ENCODE data around the gene LATS2. TPM values are rescaled to one million over a fixed set of nuclear protein-coding genes. Genes with fewer than 3 reads are reported as not detected.

The LATS2 gene
- total RNA-seq, 2 experiments from 2014 or later = 2.3 to 2.4 TPM

GRCh38 chr13:21048901-21049698, 12.3 kb downstream of the LATS2 start:
- DNase-seq = no peak
- Mint-ChIP-seq H3K4me1 (peaks cover 13% of the 10 kb centered on the region), H3K4me3 (no peak overlapping the region), H3K27ac (no peak overlapping the region), H3K9me3 (no peaks in the 10 kb centered on the region), H3K27me3 (peaks cover 8% of the 10 kb centered on the region), H3K36me3 (no peaks in the 10 kb centered on the region)
- no peak for ATAC-seq (ENCODE audit: low read depth)
- POLR2A ChIA-PET = no interaction called here

GRCh38 chr13:21047591-21048282, 13.6 kb downstream of the LATS2 start:
- Mint-ChIP-seq H3K4me3 (no peak overlapping the region), H3K9me3 (no peaks in the 10 kb centered on the region), H3K4me1 (peaks cover 7% of the 10 kb centered on the region), H3K27me3 (peaks cover 3% of the 10 kb centered on the region), H3K27ac (no peak overlapping the region), H3K36me3 (no peaks in the 10 kb centered on the region)
- ATAC-seq (ENCODE audit: low read depth) (no peak), DNase-seq (no peak)
- POLR2A ChIA-PET = no interaction called here

GRCh38 chr13:21047087-21047486, 14.3 kb downstream of the LATS2 start:
- Mint-ChIP-seq H3K27me3 (peaks cover 3% of the 10 kb centered on the region), H3K4me3 (no peak overlapping the region), H3K36me3 (no peaks in the 10 kb centered on the region), H3K9me3 (no peaks in the 10 kb centered on the region), H3K4me1 (peaks cover 7% of the 10 kb centered on the region), H3K27ac (no peak overlapping the region)
- DNase-seq (no peak), ATAC-seq (ENCODE audit: low read depth) (no peak)
- POLR2A ChIA-PET = no interaction called here

- Mint-ChIP-seq H3K9me3 (no peaks in the 10 kb centered on the region), H3K4me3 (no peak overlapping the region), H3K27me3 (no peaks in the 10 kb centered on the region), H3K4me1 (peaks cover 7% of the 10 kb centered on the region), H3K27ac (no peak overlapping the region), H3K36me3 (no peaks in the 10 kb centered on the region)
- DNase-seq (no peak), ATAC-seq (ENCODE audit: low read depth) (no peak)
- POLR2A ChIA-PET = no interaction called here
Measured at GRCh38 chr13:21046203-21046602, 15.2 kb downstream of the LATS2 start.

- DNase-seq = no peak
- Mint-ChIP-seq H3K36me3 (no peaks in the 10 kb centered on the region), H3K27me3 (no peaks in the 10 kb centered on the region), H3K9me3 (no peaks in the 10 kb centered on the region), H3K4me3 (peak overlapping the region; percentile 7), H3K4me1 (peaks cover 8% of the 10 kb centered on the region), H3K27ac (no peak overlapping the region)
- POLR2A ChIA-PET = no interaction called here
- ATAC-seq (ENCODE audit: low read depth) = no peak
Measured at GRCh38 chr13:21045100-21045499, 16.3 kb downstream of the LATS2 start.

- Mint-ChIP-seq H3K27me3 (no peaks in the 10 kb centered on the region), H3K4me1 (peaks cover 15% of the 10 kb centered on the region), H3K4me3 (no peak overlapping the region), H3K36me3 (peaks cover 3% of the 10 kb centered on the region), H3K27ac (no peak overlapping the region), H3K9me3 (no peaks in the 10 kb centered on the region)
- ATAC-seq (ENCODE audit: low read depth) (no peak), DNase-seq (no peak)
- POLR2A ChIA-PET = no interaction called here
Measured at GRCh38 chr13:21043898-21044297, 17.5 kb downstream of the LATS2 start.

- H3K4me1 Mint-ChIP-seq = peaks cover 14% of the 10 kb centered on the region
- DNase-seq (no peak), ATAC-seq (ENCODE audit: low read depth) (no peak)
- peaks cover 3% of the 10 kb centered on the region for H3K36me3 Mint-ChIP-seq
- no peak overlapping the region for H3K27ac Mint-ChIP-seq
- POLR2A ChIA-PET = interaction anchor here (0.6 kb wide), 1 partner anchor 10 kb away, joined by 3 read pairs; no protein-coding TSS in a partner anchor
- no peak overlapping the region for H3K4me3 Mint-ChIP-seq
- H3K27me3 Mint-ChIP-seq = no peaks in the 10 kb centered on the region
- no peaks in the 10 kb centered on the region for H3K9me3 Mint-ChIP-seq
Measured at GRCh38 chr13:21040120-21040826, 21.1 kb downstream of the LATS2 start.

- H3K27me3 Mint-ChIP-seq = no peaks in the 10 kb centered on the region
- DNase-seq (no peak), ATAC-seq (ENCODE audit: low read depth) (no peak)
- no peak overlapping the region for H3K4me3 Mint-ChIP-seq
- H3K4me1 Mint-ChIP-seq = peaks cover 10% of the 10 kb centered on the region
- POLR2A ChIA-PET = no interaction called here
- peak overlapping the region; percentile 59 for H3K27ac Mint-ChIP-seq
- no peaks in the 10 kb centered on the region for H3K9me3 Mint-ChIP-seq
- H3K36me3 Mint-ChIP-seq = peaks cover 3% of the 10 kb centered on the region
Measured at GRCh38 chr13:21039097-21039800, 22.1 kb downstream of the LATS2 start.

GRCh38 chr13:21037656-21038055, 23.7 kb downstream of the LATS2 start:
- peaks cover 10% of the 10 kb centered on the region for H3K4me1 Mint-ChIP-seq
- H3K36me3 Mint-ChIP-seq = peaks cover 3% of the 10 kb centered on the region
- ATAC-seq (ENCODE audit: low read depth) (no peak), DNase-seq (no peak)
- no peaks in the 10 kb centered on the region for H3K27me3 Mint-ChIP-seq
- H3K27ac Mint-ChIP-seq = no peak overlapping the region
- POLR2A ChIA-PET = no interaction called here
- H3K4me3 Mint-ChIP-seq = no peak overlapping the region
- no peaks in the 10 kb centered on the region for H3K9me3 Mint-ChIP-seq

GRCh38 chr13:21035498-21035897, 25.9 kb downstream of the LATS2 start:
- ATAC-seq (ENCODE audit: low read depth) (no peak), DNase-seq (no peak)
- no peaks in the 10 kb centered on the region for H3K27me3 Mint-ChIP-seq
- no peak overlapping the region for H3K27ac Mint-ChIP-seq
- H3K4me3 Mint-ChIP-seq = no peak overlapping the region
- H3K4me1 Mint-ChIP-seq = peaks cover 15% of the 10 kb centered on the region
- POLR2A ChIA-PET = no interaction called here
- no peaks in the 10 kb centered on the region for H3K9me3 Mint-ChIP-seq
- peaks cover 3% of the 10 kb centered on the region for H3K36me3 Mint-ChIP-seq

GRCh38 chr13:21034603-21035191, 26.7 kb downstream of the LATS2 start:
- Mint-ChIP-seq H3K36me3 (peaks cover 3% of the 10 kb centered on the region), H3K27me3 (no peaks in the 10 kb centered on the region), H3K9me3 (no peaks in the 10 kb centered on the region), H3K27ac (no peak overlapping the region), H3K4me3 (no peak overlapping the region), H3K4me1 (peaks cover 13% of the 10 kb centered on the region)
- POLR2A ChIA-PET = no interaction called here
- no peak for ATAC-seq (ENCODE audit: low read depth)
- DNase-seq = no peak

- POLR2A ChIA-PET = no interaction called here
- DNase-seq (no peak), ATAC-seq (ENCODE audit: low read depth) (no peak)
- Mint-ChIP-seq H3K27me3 (no peaks in the 10 kb centered on the region), H3K4me1 (peaks cover 8% of the 10 kb centered on the region), H3K9me3 (peaks cover under 1% of the 10 kb centered on the region), H3K36me3 (no peaks in the 10 kb centered on the region), H3K4me3 (no peak overlapping the region), H3K27ac (no peak overlapping the region)
Measured at GRCh38 chr13:21033856-21034602, 27.4 kb downstream of the LATS2 start.

All from activated naive CD8-positive, alpha-beta T cell treated with anti-CD3 and anti-CD28 coated beads, Interleukin-2, amount 10 ng/mL, durations not matched to agents 7 days and 5 days (primary cell).